K562 (cell line): ENCODE measurements around the gene CLCA2. TPM values are rescaled to one million over a fixed set of nuclear protein-coding genes. Genes with fewer than 3 reads are reported as not detected.
A peak's percentile ranks its signal among the peaks of the same experiment; 100 is the strongest.

Experiments
- ARID2 ChIP-seq: fragments of 450-650 bp; IDR thresholded peaks from 2 replicates; pipeline ENCODE4 v1.6.1; 2017; ENCODE audit warnings: antibody characterized with exemption, mild to moderate bottlenecking
- CBFA2T2 ChIP-seq: fragments of 450-650 bp; conservative IDR thresholded peaks from 2 replicates; pipeline ENCODE4 v1.6.1; 2017; ENCODE audit warnings: mild to moderate bottlenecking
- CTCF ChIP-seq, 3 experiments: IDR thresholded peaks in 2 of 3; conservative IDR thresholded peaks in 1 of 3; 2 replicates each; pipeline ENCODE4 v1.5.1; 2011 to 2012; ENCODE audit warnings: low read length in 3 of 3, mild to moderate bottlenecking in 3 of 3, control low read depth in 2 of 3, improper control_type of control experiment in 1 of 3, inconsistent platforms in 1 of 3, low read depth in 1 of 3, mixed read lengths in 1 of 3, moderate library complexity in 1 of 3; ENCODE audit not compliant: insufficient read depth in 2 of 3
- EHMT2 ChIP-seq: fragments of 450-650 bp; IDR thresholded peaks from 2 replicates; pipeline ENCODE4 v1.6.1; 2018; ENCODE audit warnings: antibody characterized with exemption
- EP300 ChIP-seq: IDR thresholded peaks from 2 replicates; pipeline ENCODE4 v1.6.1; 2012; ENCODE audit warnings: low read length, improper control_type of control experiment
- JUND ChIP-seq, 2 experiments: IDR thresholded peaks; 2 replicates in 1 of 2; 3 replicates in 1 of 2; pipeline ENCODE4 v1.6.1; 2011; ENCODE audit warnings: borderline replicate concordance in 2 of 2, low read depth in 2 of 2, low read length in 2 of 2, improper control_type of control experiment in 1 of 2, missing biosample characterization in 1 of 2, missing genetic modification characterization in 1 of 2, missing genetic modification reagents in 1 of 2
- MYC ChIP-seq, 2 experiments: fragments of 250-450 bp in 1 of 2; sonication (Bioruptor Pico) in 1 of 2; IDR thresholded peaks; 2 replicates each; pipeline versions ENCODE4 v1.5.1 to v1.6.1; 2012 to 2021; ENCODE audit warnings: low read depth in 2 of 2, borderline replicate concordance in 1 of 2, improper control_type of control experiment in 1 of 2, low read length in 1 of 2, mild to moderate bottlenecking in 1 of 2, moderate library complexity in 1 of 2
- NCOR1 ChIP-seq: fragments of 450-650 bp; IDR thresholded peaks from 2 replicates; pipeline ENCODE4 v1.6.1; 2016; ENCODE audit warnings: mild to moderate bottlenecking, moderate library complexity
- NFIC ChIP-seq: fragments of 450-650 bp; IDR thresholded peaks from 2 replicates; pipeline ENCODE4 v1.6.1; 2017; ENCODE audit warnings: mild to moderate bottlenecking, inconsistent platforms
- POLR2AphosphoS5 ChIP-seq: IDR thresholded peaks from 2 replicates; pipeline ENCODE4 v1.6.1; 2011; ENCODE audit warnings: mild to moderate bottlenecking, low read depth, low read length, moderate library complexity; ENCODE audit not compliant: control insufficient read depth, insufficient read depth
- RAD21 ChIP-seq, 2 experiments: fragments of 250-450 bp in 1 of 2; fragments of 450-650 bp in 1 of 2; sonication (Bioruptor Pico) in 1 of 2; formaldehyde crosslinking in 1 of 2; IDR thresholded peaks in 1 of 2; conservative IDR thresholded peaks in 1 of 2; 2 replicates each; pipeline versions ENCODE4 v1.4.0 to v1.8.0; 2020 to 2022; ENCODE audit warnings: mild to moderate bottlenecking in 2 of 2, moderate library complexity in 1 of 2
- RCOR1 ChIP-seq, 2 experiments: IDR thresholded peaks; 2 replicates each; pipeline ENCODE4 v1.6.1; 2012; ENCODE audit warnings: low read depth in 2 of 2, low read length in 2 of 2, borderline replicate concordance in 1 of 2, improper control_type of control experiment in 1 of 2
- SMARCA4 ChIP-seq: fragments of 450-650 bp; IDR thresholded peaks from 2 replicates; pipeline ENCODE4 v1.6.1; 2016
- SMARCC2 ChIP-seq: fragments of 450-650 bp; IDR thresholded peaks from 2 replicates; pipeline ENCODE4 v1.6.1; 2017; ENCODE audit warnings: antibody characterized with exemption, moderate library complexity, mild to moderate bottlenecking, low read depth
- SP1 ChIP-seq: sonication (generic); formaldehyde crosslinking; IDR thresholded peaks from 2 replicates; pipeline ENCODE4 v1.8.1; 2022; ENCODE audit warnings: mild to moderate bottlenecking, missing genetic modification reagents
- TAL1 ChIP-seq: fragments of 450-650 bp; IDR thresholded peaks from 2 replicates; pipeline ENCODE4 v1.6.1; 2016; ENCODE audit warnings: mild to moderate bottlenecking
- TCFL5 ChIP-seq: fragments of 250-450 bp; sonication (Bioruptor Pico); conservative IDR thresholded peaks from 2 replicates; pipeline ENCODE4 v1.6.1; 2021; ENCODE audit warnings: mild to moderate bottlenecking, moderate library complexity, matching md5 sums
- TEAD4 ChIP-seq, 2 experiments: sonication (generic) in 1 of 2; formaldehyde crosslinking in 1 of 2; IDR thresholded peaks; 2 replicates each; pipeline versions ENCODE4 v1.6.1 to v1.8.0; 2012 to 2022; ENCODE audit warnings: borderline replicate concordance in 1 of 2, inconsistent platforms in 1 of 2, low read length in 1 of 2, mild to moderate bottlenecking in 1 of 2, missing genetic modification reagents in 1 of 2
- TFAP4 ChIP-seq: sonication (generic); formaldehyde crosslinking; IDR thresholded peaks from 2 replicates; pipeline ENCODE4 v1.8.0; 2022; ENCODE audit warnings: missing genetic modification reagents, mild to moderate bottlenecking, moderate library complexity, borderline replicate concordance
- TRIM28 ChIP-seq: fragments of 450-650 bp; IDR thresholded peaks from 2 replicates; pipeline ENCODE4 v1.6.1; 2017
- ZMIZ1 ChIP-seq, 2 experiments: fragments of 150-350 bp in 1 of 2; IDR thresholded peaks; 2 replicates each; pipeline ENCODE4 v1.6.1; 2012 to 2016; ENCODE audit warnings: low read depth in 2 of 2, low read length in 2 of 2, mild to moderate bottlenecking in 1 of 2, moderate library complexity in 1 of 2
- ZNF584 ChIP-seq: fragments of 200-800 bp; sonication (Bioruptor generic); IDR thresholded peaks from 2 replicates; pipeline ENCODE4 v1.6.1; 2016; ENCODE audit warnings: low read depth, mild to moderate bottlenecking, missing genetic modification characterization, missing compliant biosample characterization
- polyA plus RNA-seq, 8 experiments: library from polyadenylated mRNA; depleted of rRNA in 4 of 8; stranded (reverse) in 5 of 8; unstranded in 3 of 8; fragments of >200 nt; fragmentation: Nextera tagmentation in 2 of 8; fragmentation: Illumina TruSeq in 1 of 8; extraction: Ambion mirVana in 2 of 8; extraction: Trizol in 1 of 8; gene quantifications; 2 replicates each; pipeline versions ENCODE4 v1.2.1 to v1.2.3, GENCODE V29; 2011 to 2014; ENCODE audit warnings: inconsistent platforms in 1 of 8, missing spikeins in 1 of 8
- total RNA-seq, 7 experiments: library from RNA; depleted of rRNA in 6 of 7; stranded (reverse); fragments of >200 nt in 6 of 7; fragmentation: Illumina TruSeq in 2 of 7; extraction: Trizol in 2 of 7; gene quantifications; 2 replicates each; pipeline versions ENCODE4 v1.2.1 to v1.2.3, GENCODE V29; 2011 to 2021; ENCODE audit warnings: low replicate concordance in 1 of 7

Gene CLCA2
- total and polyA plus RNA-seq, 9 of the 15 experiments (the other 6 are each of a cell fraction or from before 2014, with no cell fraction given): 0.03 TPM; not detected in 8

GRCh38 chr1:86448670-86449069 is 24.7 kb downstream of the CLCA2 start (continued):
- TF ChIP-seq CTCF (IDR thresholded peaks at IDR 0.05 in 2 of 3, conservative IDR thresholded peaks at IDR 0.05 in 1 of 3; ENCODE audit: insufficient read depth in 2 of 3, low read depth in 1 of 3, low read length in 3 of 3) (peak; percentile 29 to 44 (median 37); a peak in 5 of 6 replicates), TFAP4 (no peak), ARID2 (0 out of 2 replicates have a peak, but pooled peaks have one; percentile 31), SP1 (no peak), ZNF584 (CRISPR knock-in tag) (no peak), JUND (IDR thresholded peaks at IDR 0.05; ENCODE audit: borderline replicate concordance, low read depth, low read length) (peak; percentile 30; the same call in 1 of the 2 replicates), JUND (tag; IDR thresholded peaks at IDR 0.05; ENCODE audit: borderline replicate concordance, low read depth, low read length) (no peak), EP300 (peak; percentile 69), POLR2AphosphoS5 (peak; percentile 60; the same call in 1 of the 2 replicates), MYC (IDR thresholded peaks at IDR 0.05; ENCODE audit: low read depth, low read length) (peak; percentile 9; the same call in 1 of the 2 replicates), MYC (CRISPR knock-in tag; IDR thresholded peaks at IDR 0.05; ENCODE audit: borderline replicate concordance, low read depth) (no peak), TEAD4 (IDR thresholded peaks at IDR 0.05; ENCODE audit: low read length) (peak; percentile 85), TEAD4 (CRISPR knock-in tag; IDR thresholded peaks at IDR 0.05; ENCODE audit: borderline replicate concordance) (no peak), SMARCC2 (peak; percentile 55; the same call in 1 of the 2 replicates), RCOR1 (IDR thresholded peaks at IDR 0.05; ENCODE audit: borderline replicate concordance in 1 of 2, low read depth in 2 of 2, low read length in 2 of 2) (peak in 1 of 2 experiments; percentile 37; a peak in 1 of 4 replicates), ZMIZ1 (IDR thresholded peaks at IDR 0.05; ENCODE audit: low read depth in 2 of 2, low read length in 2 of 2) (no peak), TCFL5 (CRISPR knock-in tag) (no peak), CBFA2T2 (peak; percentile 55), EHMT2 (peak; percentile 95), RAD21 (CRISPR knock-in tag; conservative IDR thresholded peaks at IDR 0.05 in 1 of 2, IDR thresholded peaks at IDR 0.05 in 1 of 2) (peak in 1 of 2 experiments; percentile 39; a peak in 1 of 4 replicates), TAL1 (peak; percentile 72), NCOR1 (peak; percentile 65), TRIM28 (no peak), SMARCA4 (peak; percentile 70), NFIC (peak; percentile 97)
